ENCODE data around the gene CSF1R.
A peak's percentile ranks its signal among the peaks of the same experiment; 100 is the strongest.
"Not testable (repeated sequence)": the region's sequence is repeated elsewhere in the genome, so short reads cannot be mapped to it uniquely, and the experiment has no call there.

CSF1R gene

GRCh38 chr5:150104550-150104870, 18.2 kb upstream of the CSF1R start:
- H3K4me1 ChIP-seq (ENCODE audit: insufficient read depth, low read length) = no peaks in the 10 kb centered on the region
- H3K4me3 ChIP-seq (ENCODE audit: low read length) = no peak overlapping the region
- H2AFZ ChIP-seq (ENCODE audit: low read depth, low read length) = no peak overlapping the region
- no peaks in the 10 kb centered on the region for H3K27me3 ChIP-seq (ENCODE audit: insufficient read depth, low read length)
- H3K9me3 ChIP-seq (ENCODE audit: low read length) = no peaks in the 10 kb centered on the region
- H3K36me3 ChIP-seq (ENCODE audit: insufficient read depth, low read length) = no peaks in the 10 kb centered on the region

DNA sequence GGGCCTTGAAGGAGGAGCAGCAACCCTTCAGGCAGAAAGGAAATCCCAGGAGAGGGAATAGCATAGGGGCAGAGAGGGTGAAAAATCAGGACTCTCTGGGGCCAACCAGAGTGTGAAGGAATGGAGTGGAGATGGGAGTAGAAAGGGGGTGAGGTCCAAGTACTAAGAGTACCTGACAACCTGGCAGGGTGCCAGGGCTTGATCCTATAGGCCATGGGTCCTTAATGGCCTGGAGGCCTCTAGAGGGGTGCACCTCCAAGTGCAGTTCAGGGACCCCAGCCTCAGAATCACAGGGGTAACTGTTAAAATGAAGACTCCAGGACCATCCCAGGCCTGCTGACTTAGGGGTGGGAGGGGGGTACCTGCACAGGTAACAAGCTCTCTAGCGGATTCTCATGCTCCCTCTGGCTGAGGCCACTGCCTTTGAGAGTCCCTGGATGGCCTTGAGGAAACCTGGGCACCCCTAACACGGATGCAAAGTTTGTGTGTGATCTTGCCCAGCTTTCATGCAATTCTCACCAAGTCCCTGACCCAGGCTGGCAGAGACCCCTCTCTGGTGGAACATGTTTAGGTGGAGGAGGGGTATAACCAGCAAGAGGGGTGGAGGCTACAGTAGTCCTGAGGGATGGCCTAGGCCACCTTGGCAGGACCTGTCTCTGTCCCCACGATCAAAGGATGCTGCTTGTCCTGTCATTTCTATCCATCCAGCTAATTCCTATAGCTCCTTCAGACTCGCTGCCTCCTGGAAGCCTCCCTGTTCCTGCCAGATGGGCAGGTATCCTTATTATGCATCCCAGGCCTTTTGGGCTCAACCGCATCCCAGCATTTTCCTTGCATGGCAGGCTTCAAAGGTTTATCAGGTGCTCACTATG, 17.6 kb upstream of the CSF1R start:
- no peaks in the 10 kb centered on the region for H3K9me3 ChIP-seq (ENCODE audit: low read length)
- H3K36me3 ChIP-seq (ENCODE audit: insufficient read depth, low read length) = no peaks in the 10 kb centered on the region
- H3K4me3 ChIP-seq (ENCODE audit: low read length) = no peak overlapping the region
- H3K27me3 ChIP-seq (ENCODE audit: insufficient read depth, low read length) = no peaks in the 10 kb centered on the region
- H3K4me1 ChIP-seq (ENCODE audit: insufficient read depth, low read length) = no peaks in the 10 kb centered on the region
- H2AFZ ChIP-seq (ENCODE audit: low read depth, low read length) = no peak overlapping the region

- Histone ChIP-seq H3K27me3 (ENCODE audit: insufficient read depth, low read length) (no peaks in the 10 kb centered on the region), H3K4me3 (ENCODE audit: low read length) (no peak overlapping the region), H3K36me3 (ENCODE audit: insufficient read depth, low read length) (no peaks in the 10 kb centered on the region), H3K4me1 (ENCODE audit: insufficient read depth, low read length) (no peaks in the 10 kb centered on the region), H2AFZ (ENCODE audit: low read depth, low read length) (no peak overlapping the region), H3K9me3 (ENCODE audit: low read length) (no peaks in the 10 kb centered on the region)
Observed at GRCh38 chr5:150101023-150101422, 14.7 kb upstream of the CSF1R start.

DNA sequence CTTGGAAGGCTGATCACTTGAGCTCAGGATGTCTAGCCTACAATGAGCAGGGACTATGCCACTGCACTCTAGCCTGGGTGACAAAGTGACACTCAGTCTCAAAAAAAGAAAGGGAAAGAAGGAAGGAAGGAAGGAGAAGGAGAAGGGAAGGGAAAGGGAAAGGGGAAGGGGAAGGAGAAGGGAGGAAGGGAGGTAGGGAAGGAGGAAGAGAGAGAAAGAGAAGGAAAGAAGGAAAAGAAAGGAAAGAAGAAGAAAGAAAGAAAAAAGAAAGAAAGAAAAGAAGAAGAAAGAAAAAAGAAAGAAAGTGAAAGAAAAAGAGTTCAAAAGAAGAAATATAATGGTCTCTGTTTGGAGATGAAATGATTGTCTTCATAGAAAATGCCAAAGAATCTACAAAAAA, 10.8 kb upstream of the CSF1R start:
- Histone ChIP-seq H3K4me3 (ENCODE audit: low read length) (no peak overlapping the region), H3K36me3 (ENCODE audit: insufficient read depth, low read length) (no peaks in the 10 kb centered on the region), H3K4me1 (ENCODE audit: insufficient read depth, low read length) (no peaks in the 10 kb centered on the region), H3K27me3 (ENCODE audit: insufficient read depth, low read length) (peaks cover under 1% of the 10 kb centered on the region), H3K9me3 (ENCODE audit: low read length) (no peaks in the 10 kb centered on the region), H2AFZ (ENCODE audit: low read depth, low read length) (no peak overlapping the region)

DNA sequence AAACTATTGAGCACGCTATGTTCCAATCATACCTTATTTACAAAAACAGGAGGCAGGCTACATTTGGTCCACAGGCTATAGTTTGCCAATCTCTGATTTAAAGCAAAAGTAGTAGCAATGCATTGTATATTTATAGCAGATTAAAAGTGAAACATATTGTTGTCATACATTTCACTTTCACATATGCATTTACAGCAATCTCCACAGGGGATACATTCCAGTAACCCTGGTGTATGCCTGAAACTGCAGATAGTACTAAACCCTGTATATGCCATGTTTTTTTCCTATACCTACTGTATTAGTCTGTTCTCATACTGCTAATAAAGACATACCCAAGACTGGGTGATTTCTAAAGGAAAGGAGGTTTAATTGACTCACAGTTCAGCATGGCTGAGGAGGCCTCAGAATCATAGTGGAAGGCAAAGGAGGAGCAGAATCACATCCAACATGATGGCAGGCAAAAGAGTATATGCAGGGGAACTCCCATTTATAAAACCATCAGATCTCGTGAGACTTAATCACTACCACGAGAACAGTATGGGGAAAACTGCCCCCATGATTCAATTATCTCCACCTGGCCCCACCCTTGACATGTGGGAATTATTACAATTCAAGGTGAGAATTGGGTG, 5.9 kb upstream of the CSF1R start:
- no peaks in the 10 kb centered on the region for H3K9me3 ChIP-seq (ENCODE audit: low read length)
- H3K4me3 ChIP-seq (ENCODE audit: low read length) = no peak overlapping the region
- H3K27me3 ChIP-seq (ENCODE audit: insufficient read depth, low read length) = peaks cover 3% of the 10 kb centered on the region
- no peaks in the 10 kb centered on the region for H3K4me1 ChIP-seq (ENCODE audit: insufficient read depth, low read length)
- H2AFZ ChIP-seq (ENCODE audit: low read depth, low read length) = no peak overlapping the region
- H3K36me3 ChIP-seq (ENCODE audit: insufficient read depth, low read length) = no peaks in the 10 kb centered on the region

DNA sequence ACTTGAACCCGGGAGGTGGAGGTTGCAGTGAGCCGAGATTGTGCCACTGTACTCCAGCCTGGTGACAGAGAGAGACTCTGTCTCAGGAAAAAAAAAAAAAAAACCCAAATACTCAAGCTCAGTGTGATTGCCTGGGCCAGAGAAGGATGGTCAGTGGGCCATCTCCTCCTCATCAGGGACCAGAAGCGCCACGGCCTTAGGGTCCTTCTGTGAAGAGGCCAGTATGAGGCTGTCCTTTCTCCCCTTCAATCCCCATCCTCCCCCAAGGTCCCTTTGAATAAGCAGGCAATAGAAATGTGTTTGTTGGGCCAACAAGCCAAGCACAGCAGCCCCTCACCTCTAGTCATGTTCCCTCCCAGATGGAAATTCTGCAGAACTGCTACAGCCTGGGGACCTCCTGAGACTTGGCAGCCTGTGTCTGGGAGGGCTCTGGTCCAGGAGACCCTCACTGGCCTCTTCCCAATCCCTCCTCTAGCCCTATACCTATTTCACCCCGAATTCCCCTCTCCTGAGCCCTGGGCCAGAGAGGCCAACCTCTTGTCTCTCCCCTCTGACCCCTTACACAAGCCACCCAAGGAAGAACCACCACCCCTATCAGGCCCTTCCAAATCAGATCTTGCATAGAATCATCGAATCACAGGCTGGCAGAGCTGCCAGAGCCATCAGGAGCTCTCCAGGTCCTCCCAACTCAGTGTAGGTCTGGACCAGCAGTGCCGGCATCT, 1.0 kb downstream of the CSF1R start:
- no peaks in the 10 kb centered on the region for H3K9me3 ChIP-seq (ENCODE audit: low read length)
- H3K36me3 ChIP-seq (ENCODE audit: insufficient read depth, low read length) = no peaks in the 10 kb centered on the region
- no peak overlapping the region for H3K4me3 ChIP-seq (ENCODE audit: low read length)
- peaks cover 5% of the 10 kb centered on the region for H3K27me3 ChIP-seq (ENCODE audit: insufficient read depth, low read length)
- H3K4me1 ChIP-seq (ENCODE audit: insufficient read depth, low read length) = peaks cover 11% of the 10 kb centered on the region
- H2AFZ ChIP-seq (ENCODE audit: low read depth, low read length) = no peak overlapping the region

GRCh38 chr5:150084754-150085153, 1.6 kb downstream of the CSF1R start:
- H3K4me3 ChIP-seq (ENCODE audit: low read length); H3K27me3 ChIP-seq (ENCODE audit: insufficient read depth, low read length); H2AFZ ChIP-seq (ENCODE audit: low read depth, low read length); H3K36me3 ChIP-seq (ENCODE audit: insufficient read depth, low read length); H3K9me3 ChIP-seq (ENCODE audit: low read length): not testable (repeated sequence)
- peaks cover 11% of the 10 kb centered on the region for H3K4me1 ChIP-seq (ENCODE audit: insufficient read depth, low read length)

DNA sequence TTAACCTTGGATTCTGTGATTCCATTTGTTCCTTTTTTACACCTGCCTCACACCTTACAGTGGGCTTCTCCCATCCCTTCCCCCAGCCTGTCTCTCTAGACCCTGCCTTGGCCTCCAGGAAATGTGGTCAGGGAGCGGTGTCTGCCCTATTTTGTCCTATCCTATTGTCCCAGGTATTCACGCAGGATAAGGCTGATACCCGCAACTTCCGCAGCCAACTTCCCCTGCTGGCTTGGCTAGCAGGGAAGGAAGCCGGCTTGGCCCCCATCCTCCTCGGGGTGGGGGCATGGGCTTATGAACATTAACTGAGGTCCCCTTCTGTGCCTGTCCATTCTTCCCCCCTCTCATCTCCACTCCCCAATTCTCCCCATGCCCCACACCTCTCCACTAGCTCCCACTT, 3.5 kb downstream of the CSF1R start:
- Histone ChIP-seq H3K27me3 (ENCODE audit: insufficient read depth, low read length) (peaks cover 10% of the 10 kb centered on the region), H3K4me3 (ENCODE audit: low read length) (no peak overlapping the region), H3K9me3 (ENCODE audit: low read length) (no peaks in the 10 kb centered on the region), H3K36me3 (ENCODE audit: insufficient read depth, low read length) (no peaks in the 10 kb centered on the region), H3K4me1 (ENCODE audit: insufficient read depth, low read length) (peaks cover 11% of the 10 kb centered on the region), H2AFZ (ENCODE audit: low read depth, low read length) (no peak overlapping the region)

GRCh38 chr5:150082374-150082773, 4.0 kb downstream of the CSF1R start:
- Histone ChIP-seq H3K27me3 (ENCODE audit: insufficient read depth, low read length) (peaks cover 15% of the 10 kb centered on the region), H3K4me1 (ENCODE audit: insufficient read depth, low read length) (peaks cover 11% of the 10 kb centered on the region), H3K36me3 (ENCODE audit: insufficient read depth, low read length) (no peaks in the 10 kb centered on the region), H2AFZ (ENCODE audit: low read depth, low read length) (peak overlapping the region; percentile 1), H3K4me3 (ENCODE audit: low read length) (no peak overlapping the region), H3K9me3 (ENCODE audit: low read length) (no peaks in the 10 kb centered on the region)

DNA sequence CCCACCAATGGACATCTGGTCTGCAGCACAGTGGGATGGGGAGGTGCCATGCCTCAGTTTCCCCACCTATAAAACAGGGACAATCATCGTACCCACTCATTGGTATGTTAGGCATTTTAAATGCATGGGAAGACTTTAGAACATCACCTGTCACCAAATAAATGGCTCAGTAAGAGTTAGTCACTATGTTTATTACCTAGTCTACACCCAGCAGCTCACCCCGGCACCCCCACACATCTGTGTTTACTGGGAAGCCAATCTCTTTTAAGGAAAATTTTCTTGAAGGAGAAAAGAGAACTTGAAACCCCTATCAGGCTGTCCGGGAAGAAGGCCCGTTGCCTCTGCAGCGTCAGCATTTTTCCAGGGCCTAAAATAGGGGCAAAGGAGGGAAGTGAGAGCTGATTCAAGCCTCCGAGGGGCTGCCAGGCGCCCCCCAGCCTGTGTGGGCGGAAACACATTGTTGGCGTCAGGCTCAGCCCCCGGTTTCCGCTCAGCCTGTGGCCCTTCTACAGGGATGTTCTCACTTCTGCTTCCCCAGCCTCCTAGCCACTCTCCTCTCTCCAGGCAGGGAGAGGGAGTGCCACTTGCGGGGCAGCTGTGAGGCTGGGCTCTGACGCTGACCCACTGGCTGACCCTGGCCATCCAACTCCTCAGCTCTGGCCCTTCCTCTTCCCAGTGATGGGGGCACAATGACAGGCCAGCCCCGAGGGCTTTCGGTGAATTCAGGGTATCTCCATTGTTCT, 4.6 kb downstream of the CSF1R start:
- Histone ChIP-seq H3K4me3 (ENCODE audit: low read length) (no peak overlapping the region), H3K36me3 (ENCODE audit: insufficient read depth, low read length) (no peaks in the 10 kb centered on the region), H3K9me3 (ENCODE audit: low read length) (no peaks in the 10 kb centered on the region), H3K27me3 (ENCODE audit: insufficient read depth, low read length) (peaks cover 15% of the 10 kb centered on the region), H2AFZ (ENCODE audit: low read depth, low read length) (peak overlapping the region; percentile 1), H3K4me1 (ENCODE audit: insufficient read depth, low read length) (peaks cover 11% of the 10 kb centered on the region)

DNA sequence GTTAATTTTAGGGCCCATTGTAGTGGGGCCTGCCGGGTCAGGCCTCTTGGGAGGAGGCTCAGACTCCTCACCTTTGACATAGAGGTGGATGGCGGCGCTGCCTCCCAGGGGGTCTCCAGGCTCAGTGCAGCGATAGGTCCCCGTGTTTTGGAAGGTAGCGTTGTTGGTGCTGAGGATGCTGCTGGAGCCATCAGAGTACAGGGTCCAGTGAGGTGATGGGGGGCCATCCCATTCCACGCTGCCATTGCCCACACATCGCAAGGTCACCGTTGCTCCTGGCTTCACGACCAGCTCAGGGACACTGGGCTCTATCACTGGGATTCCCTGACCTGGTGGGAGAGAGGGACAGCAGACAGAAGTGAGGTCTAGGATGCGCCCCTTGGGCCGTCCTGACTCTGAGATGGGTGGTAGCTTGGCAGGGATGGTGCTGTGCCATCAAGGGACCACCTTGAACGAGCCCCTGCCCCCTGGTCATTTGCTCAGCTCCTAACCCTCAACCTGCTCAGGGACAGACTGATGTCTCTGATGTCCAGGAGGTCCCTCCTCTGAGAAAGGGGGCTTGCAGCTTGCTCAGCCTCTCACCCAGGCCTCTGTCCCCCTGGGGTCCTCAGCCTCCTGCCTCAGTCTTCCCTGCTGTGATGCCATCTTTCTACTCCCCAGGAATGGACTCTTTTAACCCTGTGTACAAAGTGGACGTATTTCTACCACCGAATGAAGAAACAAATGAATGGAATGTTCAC, 5.5 kb downstream of the CSF1R start:
- H3K9me3 ChIP-seq (ENCODE audit: low read length) = no peaks in the 10 kb centered on the region
- H3K4me1 ChIP-seq (ENCODE audit: insufficient read depth, low read length) = peaks cover 11% of the 10 kb centered on the region
- no peak overlapping the region for H3K4me3 ChIP-seq (ENCODE audit: low read length)
- peaks cover 15% of the 10 kb centered on the region for H3K27me3 ChIP-seq (ENCODE audit: insufficient read depth, low read length)
- H3K36me3 ChIP-seq (ENCODE audit: insufficient read depth, low read length) = no peaks in the 10 kb centered on the region
- H2AFZ ChIP-seq (ENCODE audit: low read depth, low read length) = no peak overlapping the region

DNA sequence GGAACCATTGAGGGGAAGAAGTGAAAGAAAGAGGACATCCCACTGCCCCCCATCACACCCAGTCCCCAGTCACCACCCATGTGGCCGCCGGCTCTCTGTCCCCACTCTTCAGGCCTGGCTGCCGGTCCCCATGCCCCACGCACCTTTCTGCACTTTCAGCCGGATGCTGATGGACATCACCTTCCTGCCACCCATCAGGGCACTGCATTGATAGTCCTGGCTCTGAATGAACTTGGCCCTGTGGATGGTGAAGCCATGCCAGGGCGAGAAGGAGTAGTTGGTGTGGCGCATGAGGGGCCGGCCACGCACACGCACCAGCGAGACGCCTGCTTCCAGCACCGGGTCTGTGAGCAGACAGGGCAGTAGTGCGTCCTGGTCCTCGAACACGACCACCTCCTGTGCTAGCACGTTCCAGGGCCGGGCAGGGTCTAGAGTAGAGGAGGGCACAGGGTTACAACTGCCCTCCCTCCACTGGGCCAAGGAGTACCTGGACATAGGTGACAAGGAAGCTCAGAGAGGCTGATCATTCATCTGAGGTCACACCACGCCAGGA, 6.4 kb downstream of the CSF1R start:
- peaks cover 15% of the 10 kb centered on the region for H3K27me3 ChIP-seq (ENCODE audit: insufficient read depth, low read length)
- no peak overlapping the region for H3K4me3 ChIP-seq (ENCODE audit: low read length)
- no peaks in the 10 kb centered on the region for H3K9me3 ChIP-seq (ENCODE audit: low read length)
- peaks cover 11% of the 10 kb centered on the region for H3K4me1 ChIP-seq (ENCODE audit: insufficient read depth, low read length)
- H3K36me3 ChIP-seq (ENCODE audit: insufficient read depth, low read length) = no peaks in the 10 kb centered on the region
- H2AFZ ChIP-seq (ENCODE audit: low read depth, low read length) = no peak overlapping the region

All from neuron (in vitro differentiated cells).